ENCODE measurements around the gene C5orf46.
"Not testable (repeated sequence)": the region's sequence is repeated elsewhere in the genome, so short reads cannot be mapped to it uniquely, and the experiment has no call there.

Gene C5orf46

DNA sequence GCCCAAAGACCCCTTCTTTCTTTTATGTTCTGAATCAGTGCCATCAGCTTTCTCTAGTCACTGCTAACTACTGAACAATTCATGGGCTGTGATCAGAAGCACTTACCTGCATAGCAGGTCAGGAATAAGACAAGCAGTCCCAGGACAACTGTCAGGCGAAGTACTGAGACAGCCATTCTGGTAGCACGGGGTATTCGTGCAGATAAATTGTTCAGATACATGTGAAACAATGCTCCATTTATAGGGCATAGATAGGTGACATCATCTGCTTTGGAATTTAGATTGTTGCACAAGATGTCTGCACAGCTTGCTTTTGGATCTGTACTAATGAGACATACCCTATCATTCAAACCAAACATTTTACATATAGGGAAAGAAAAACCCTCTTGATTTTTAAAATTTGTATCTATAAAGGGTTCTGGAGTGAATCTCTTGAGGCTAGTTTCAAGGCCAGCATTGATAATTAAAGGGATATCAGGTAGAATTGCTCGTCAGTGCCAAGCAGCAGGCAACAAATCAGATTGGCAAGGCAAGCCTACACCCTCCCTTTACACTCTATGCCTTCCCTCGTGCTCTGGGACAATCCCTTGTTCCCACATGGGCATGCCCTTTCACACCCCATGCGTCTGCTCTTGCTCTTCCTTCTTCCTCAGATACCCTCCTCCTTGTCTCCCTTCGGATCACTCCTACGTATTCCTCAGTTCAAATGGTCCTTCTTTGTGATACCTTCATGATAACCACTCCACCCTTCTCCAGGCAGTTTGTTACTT lies at the start of gene C5orf46:
C5orf46 (minus strand) TSS at position 213 of the 770 bp plus-strand sequence; CDS start at position 176, 37 bp downstream.
- DNase-seq (ENCODE audit: low read depth): no peak

DNA sequence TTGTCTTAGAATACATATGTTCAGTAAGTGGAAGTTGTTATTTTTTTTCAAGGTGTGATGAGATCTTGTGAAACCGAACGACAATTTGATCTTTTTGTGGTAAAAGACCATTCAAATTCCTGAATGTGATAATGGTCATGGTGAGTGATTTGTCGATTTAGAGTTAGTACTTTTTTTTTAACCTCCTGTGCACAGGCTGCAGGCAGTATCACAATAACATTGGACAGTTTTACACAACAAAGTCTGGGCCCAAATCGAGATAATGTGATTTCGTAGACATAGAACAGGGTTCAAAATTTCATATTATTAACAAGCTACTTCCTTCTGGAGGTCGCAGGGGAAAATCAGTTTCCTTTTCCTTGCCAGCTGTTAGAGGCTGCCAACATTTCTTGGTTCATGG lies 48.6 kb upstream of the C5orf46 start:
- DNase-seq (ENCODE audit: low read depth): no peak

DNA sequence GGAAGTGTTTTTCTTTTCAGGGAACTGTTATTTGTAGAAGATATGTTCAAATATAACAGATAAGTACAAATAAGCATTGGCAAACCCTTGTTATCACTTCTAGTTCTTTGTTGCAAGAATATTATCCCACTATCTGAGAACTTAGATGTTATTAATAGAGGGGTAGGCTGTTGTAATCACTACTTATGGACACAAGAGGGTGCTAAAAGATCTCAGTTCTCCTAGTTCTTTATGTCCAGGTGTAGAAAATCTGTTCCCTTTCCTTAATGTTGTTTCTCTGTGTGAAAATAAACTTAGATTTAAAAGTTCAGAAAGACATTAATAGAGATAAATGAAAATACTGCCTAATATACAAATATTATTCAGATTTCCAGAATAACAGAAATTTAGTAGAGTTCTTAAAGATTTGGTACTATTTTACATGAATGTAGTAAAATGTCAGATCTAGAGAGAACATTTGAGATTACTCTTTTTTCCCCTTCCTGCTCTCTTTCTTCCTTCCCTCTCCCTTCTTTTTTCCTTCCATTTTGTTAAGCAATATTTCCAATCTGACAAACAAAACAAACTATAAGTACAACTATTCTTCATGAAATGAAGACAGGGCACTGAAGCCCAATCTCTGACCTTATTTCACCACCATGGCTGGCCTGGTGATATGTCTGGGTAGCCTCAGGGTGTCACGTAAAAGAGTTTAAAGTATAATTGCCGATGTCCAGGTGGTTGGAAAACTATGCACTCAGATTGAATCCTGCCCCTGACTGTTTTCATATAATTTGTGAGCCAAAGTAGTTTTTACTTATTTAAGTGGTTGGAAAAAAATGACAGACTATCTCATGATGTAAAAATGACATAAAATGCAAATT lies 43.6 kb upstream of the C5orf46 start:
- DNase-seq (ENCODE audit: low read depth): no peak

DNA sequence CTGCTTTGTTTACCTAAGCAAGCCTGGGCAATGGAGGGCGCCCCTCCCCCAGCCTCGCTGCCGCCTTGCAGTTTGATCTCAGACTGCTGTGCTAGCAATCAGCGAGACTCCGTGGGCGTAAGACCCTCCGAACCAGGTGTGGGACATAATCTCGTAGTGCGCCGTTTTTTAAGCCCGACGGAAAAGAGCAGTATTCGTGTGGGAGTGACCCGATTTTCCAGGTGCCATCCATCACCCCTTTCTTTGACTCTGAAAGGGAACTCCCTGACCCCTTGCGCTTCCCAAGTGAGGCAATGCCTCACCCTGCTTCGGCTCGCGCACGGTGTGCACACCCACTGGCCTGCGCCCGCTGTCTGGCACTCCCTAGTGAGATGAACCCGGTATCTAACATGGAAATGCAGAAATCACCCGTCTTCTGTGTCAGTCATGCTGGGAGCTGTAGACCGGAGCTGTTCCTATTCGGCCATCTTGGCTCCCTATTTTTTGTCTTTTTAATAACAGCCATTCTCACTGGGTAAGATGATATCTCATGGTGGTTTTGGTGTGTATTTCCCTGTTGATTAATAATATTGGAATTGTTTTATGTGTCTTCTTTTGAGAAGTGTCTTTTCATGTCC lies 40.4 kb upstream of the C5orf46 start:
- not testable (repeated sequence) for DNase-seq (ENCODE audit: low read depth)

DNA sequence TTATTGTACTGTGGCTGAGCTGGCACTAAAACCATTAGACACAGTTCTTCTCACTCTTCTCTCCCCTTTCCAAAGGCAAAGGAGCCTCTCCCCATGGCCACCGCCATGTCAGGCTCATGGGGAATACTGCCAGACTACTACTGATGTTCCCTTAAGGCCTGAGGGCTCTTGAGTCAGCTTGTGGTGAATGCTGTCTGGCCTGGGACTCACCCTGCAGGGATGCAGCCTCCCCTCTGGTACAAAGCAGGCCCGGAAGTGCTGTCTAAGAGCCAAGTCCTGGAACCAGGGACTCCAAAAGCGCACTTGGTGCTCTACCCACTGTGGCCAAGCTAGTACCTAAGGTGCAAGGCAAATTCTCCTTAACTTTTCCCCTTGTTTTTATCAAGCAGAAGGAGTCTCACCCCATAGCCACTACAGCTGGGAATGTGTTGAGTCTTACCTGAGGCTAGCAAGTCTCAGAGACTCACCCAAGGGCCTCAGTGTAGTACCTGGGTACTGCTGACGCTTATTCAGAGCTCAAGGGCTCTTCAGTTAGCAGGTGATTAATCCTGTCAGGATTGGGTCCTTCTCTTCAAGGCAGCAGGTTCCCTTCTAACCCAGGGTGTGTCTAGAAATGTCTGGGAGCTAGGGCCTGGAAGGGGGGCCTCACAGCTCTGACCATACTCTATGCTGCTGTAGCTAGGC lies 33.2 kb upstream of the C5orf46 start:
- no peak for DNase-seq (ENCODE audit: low read depth)

DNA sequence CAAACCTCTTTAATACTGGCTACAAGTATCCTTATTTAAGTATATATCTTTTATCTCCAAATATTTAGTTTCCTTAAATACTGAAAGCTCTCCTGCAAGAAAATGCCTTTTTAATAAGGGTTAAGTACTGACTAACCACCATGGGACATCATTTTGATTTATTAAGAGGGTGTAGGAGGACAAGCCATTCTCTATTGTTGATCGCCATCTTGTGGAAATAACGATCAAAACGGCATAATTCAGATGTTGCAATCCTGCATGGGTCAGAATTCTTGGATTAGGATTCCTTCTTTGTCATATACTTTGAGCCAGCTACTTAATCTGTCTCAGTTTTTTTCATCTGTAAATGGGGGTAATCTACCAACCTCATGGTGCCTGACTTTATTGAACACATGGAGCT lies 28.7 kb upstream of the C5orf46 start:
- peak; percentile 51 for DNase-seq (ENCODE audit: low read depth)

DNA sequence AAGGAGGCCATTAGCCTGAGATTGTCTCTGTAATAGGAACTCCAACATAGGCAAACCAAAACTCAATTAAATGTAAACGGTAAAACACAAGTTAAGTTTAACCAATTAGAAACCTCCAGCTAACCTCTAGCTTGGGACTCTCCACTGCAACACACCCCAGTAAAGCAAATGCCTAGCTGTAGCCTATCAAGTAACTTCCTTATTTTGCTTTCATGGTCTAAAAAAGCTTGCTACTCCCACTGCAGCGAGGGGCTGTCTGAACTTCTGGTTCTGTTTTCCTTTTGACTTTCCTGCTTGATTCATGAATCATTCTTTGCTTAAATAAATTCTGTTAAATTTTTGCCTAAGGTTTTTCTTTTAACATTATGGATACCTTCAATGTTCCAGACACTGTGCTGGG lies 24.4 kb upstream of the C5orf46 start:
- no peak for DNase-seq (ENCODE audit: low read depth)

DNA sequence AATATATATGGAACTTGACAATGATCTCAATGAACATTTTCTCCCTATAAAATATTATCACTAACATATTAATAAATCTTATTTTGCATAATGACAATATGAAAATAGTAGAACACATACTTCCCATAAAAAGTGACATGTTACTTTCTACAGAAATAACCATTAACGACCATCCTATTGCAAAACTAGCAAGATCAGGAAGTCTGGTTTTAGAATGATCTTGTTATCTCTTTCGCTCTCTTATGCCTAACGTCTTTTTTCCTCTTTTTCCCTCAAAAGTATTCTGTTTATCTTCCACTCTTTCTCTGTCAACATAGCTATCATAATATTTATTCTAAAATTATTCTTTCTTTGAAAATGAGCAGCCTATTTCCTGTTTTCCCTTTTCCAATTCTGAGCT lies 21.6 kb upstream of the C5orf46 start:
- no peak for DNase-seq (ENCODE audit: low read depth)

DNA sequence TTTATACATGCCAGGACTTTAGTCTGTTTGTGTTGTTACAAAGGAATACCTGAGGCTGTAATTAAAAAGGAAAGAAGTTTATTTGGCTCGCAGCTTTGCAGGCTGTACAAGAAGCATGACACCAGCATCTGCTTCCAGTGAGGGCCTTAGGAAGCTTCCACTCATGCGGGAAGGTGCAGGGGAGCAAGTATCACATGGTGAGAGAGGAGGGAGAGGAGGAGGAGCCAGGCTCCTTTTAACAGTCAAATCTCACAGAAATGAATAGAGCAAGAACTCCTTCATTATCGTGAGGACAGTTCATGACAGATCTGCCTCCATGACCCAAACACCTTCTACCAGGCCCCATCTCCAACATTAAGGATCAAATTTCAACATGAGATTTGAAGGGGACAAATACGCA lies 18.7 kb upstream of the C5orf46 start:
- no peak for DNase-seq (ENCODE audit: low read depth)

DNA sequence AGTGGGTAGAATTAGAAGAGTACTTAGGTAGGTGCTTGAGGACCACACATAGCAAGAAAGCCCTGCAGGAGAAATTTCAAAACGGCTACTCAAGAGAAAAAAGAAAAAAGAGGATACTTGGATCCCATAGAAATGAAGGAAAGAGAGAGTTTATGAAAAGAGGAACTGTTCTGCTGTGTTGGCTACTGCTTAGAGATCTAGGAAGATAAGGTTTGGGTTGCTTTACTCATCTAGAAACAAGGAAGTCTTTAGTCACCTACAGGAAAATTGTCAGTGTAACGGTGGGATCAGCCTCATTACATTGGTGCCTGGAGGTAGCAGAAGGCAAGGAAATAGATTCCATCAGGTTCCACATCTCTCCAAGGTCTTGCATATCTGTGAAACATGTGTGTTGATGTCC lies 14.8 kb upstream of the C5orf46 start:
- no peak for DNase-seq (ENCODE audit: low read depth)

DNA sequence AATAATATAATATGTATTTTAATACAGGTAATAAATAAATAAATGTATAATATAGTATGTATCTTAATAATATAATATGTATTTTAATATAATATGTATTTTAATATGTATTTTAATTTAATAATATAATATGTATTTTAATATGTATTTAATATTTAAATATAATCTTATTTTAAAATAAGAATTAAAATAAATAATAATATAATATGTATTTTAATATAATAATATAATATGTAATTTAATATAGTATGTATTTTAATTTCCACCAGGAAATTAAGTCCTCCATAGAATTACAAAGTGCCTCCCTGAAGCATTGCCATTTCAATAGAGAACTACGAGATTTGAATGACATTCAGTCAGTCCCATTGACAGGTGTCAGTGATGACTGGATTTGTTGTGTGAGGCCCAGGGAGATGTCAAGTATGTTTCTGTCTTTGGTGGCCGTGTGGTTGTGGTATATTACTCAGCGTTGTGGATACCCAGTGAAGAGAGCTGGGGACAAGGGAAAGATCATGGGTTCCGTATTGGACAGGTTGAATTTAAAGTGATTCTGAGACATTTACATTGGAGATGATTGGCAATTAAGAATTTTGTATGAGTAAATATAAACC lies 14.2 kb upstream of the C5orf46 start:
- DNase-seq (ENCODE audit: low read depth): no peak

DNA sequence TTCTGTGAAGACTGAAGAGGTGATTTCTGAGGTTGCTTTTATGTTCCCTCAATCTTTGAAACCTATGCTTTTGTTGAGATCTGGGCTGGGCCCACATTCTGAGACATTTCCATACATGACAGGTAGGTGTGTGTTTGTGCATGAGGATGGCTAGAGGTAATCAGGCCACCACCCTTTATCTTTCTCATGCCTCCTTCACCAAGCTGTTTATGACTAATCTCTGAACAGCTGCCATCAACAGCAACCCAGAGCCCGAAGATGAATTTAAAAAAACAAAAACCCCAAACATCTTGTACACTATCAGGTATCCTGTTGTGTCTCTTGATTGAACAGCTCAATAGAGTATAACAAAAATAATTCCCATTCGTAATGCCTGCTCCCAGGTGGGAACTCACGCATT lies 12.6 kb upstream of the C5orf46 start:
- DNase-seq (ENCODE audit: low read depth): no peak

DNA sequence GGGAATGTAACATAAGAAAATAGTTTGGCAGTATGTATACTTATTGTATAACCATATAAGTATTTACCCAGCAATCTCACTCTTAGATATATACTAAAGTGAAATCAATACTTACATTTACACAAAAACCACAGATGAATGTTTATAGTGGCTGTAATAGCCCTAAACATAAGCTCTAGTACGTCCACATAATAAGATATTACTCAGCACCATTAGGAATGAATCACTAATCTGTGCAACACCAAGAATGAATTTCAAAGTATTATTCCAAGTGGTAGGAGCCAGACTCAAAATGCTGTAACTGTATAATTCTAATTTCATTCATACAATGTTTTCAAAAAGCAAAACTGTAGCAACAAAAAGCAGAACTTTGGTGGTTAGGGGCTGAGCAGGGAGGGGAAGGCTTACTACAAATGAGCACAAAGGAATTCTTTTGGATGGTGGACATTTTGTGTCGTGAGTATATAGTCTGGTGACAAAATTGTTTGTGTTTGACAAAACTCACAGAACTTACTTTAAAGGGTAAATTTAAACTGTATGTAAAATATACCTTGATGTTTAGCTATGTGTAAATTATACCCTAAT lies 11.9 kb upstream of the C5orf46 start:
- no peak for DNase-seq (ENCODE audit: low read depth)

DNA sequence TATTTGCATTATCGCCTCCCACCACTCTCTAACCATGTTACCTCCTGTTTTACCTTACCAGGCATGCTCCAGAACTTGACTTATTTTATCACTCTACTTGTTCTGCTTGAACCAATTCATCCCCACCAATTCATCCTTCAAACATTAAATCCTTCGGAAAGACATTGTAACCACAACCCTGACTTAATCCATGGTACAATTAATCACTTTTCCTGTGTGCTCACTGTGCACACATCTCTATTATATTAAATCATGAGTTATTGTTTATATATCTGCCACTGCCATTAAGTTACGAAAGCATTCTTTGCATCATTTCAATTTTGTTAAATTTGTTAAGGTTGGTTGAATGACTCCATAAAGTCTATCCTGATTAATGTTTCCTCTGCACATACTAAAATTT lies 7.4 kb upstream of the C5orf46 start:
- DNase-seq (ENCODE audit: low read depth): no peak

DNA sequence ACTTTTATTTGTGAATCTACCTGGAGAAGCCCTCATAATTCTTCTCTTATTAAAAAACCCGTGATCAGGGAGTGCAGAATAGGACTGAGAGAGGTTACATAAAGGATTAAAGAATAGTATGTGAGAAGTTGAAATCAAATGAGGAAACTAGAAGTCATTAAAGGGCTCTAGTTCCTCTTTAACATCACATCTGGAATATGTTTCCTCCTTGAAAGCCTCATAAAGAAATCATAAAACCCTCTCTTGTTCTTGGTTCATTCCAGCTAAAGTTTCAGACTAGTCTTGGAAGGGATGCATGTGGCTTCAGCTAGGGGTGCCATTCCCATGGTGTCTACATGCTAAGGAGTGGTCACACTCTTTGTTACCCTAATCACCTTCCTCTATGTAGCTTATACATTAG lies 5.7 kb upstream of the C5orf46 start:
- no peak for DNase-seq (ENCODE audit: low read depth)

DNA sequence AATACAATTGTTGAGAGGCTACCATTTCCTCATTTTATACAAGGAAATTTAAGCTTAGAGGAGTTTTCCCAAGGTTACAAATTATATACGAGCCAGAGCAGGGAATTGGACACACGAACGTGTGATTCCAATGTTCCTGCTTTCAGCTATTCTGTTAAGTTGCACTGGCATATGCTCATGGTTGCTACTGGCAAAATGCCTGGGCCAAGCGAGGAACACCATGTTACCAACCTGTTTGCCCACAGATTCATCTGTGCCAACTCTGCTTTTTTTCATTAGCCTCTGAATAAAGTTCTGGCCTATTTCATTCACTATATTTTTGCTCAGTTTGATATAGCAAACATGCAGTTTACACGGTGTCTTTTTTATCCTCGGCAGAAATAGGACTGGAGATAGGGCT lies 5.1 kb upstream of the C5orf46 start:
- no peak for DNase-seq (ENCODE audit: low read depth)

DNA sequence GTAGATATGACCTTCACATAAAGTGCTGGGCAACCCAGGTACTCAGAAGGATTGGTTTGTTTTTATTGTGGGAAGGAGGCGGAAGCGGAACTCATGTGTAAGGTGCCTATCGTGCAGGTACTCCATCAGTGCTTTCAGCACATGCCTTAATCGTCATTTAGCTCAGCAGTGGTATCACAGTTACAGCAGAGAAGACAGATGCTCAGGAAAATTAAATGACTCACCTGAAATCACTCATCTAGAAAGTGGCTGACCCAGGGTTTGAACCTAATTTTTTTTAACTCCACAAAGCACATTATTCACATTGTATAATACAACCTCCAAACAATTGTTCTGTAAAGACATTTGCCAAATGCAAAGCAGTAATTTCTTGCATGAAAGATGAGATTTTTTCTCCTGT lies 2.2 kb downstream of the C5orf46 start:
- DNase-seq (ENCODE audit: low read depth): no peak

DNA sequence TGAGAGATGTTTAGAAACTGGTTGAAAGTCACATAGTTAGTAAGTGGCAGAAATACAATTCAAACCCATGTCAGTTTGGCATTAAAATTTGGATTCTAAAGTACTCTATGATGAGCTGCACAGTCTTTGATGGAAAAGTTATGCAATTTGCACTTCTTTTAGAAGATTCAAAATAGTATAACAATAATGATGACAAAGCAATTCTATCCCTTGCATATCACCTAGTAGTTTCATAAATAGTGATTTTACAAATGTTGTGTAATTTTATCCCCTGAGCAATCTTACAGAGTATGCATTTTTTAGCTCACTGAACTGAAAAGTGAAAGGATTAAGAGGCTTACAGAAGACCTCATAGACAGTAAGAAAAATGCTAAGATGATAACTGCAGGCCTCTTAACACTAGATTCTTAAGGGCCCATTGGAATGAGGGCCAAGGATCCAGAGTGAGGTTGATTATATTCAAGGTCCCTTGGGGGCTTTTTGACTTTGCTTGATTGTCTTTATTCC lies 3.7 kb downstream of the C5orf46 start:
- DNase-seq (ENCODE audit: low read depth): no peak

DNA sequence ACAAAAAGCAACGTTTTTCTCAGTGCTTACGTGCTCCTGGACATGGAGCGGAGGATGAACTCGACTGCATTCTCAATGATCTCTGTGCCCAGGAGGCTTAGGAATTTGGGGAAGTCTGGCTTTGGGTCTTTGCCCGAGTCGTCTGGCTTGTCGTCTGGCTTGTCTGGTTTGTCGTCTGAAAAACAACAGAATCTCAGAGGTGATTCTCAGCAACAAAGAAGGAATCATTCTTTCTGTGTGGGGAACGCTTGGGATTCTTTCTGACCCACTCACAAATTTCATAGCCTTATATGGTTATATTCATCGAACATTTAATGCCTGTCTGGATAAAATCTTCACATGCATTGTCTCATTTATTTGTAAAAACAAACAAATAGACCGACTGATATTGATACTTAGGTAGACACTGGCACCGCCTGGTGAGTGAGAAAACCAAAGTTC lies 4.7 kb downstream of the C5orf46 start:
- DNase-seq (ENCODE audit: low read depth): no peak

DNA sequence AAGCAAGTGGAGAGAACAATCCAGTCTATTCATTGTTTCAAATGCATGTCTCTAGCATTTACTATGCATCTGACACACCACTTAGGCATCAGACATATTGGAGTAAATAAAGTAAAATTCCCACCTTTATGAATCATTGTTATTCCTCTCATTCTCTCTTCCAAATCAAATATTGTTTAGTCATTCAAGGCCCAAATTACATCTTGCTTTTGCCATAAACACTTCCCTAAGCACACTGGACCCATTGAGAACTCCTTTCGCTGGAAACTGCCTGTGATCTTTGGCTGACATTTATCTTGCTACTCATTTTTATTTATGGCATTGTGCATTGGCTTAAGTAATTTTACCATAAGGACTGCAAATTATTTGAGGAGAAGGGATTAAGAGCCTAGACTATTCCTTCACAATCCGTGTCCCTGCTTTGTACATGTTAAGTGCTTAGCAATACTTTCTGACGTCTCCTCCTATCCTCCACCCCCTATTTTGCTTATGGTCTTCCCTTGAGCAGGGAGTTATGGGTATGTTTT lies 7.4 kb downstream of the C5orf46 start:
- no peak for DNase-seq (ENCODE audit: low read depth)

DNA sequence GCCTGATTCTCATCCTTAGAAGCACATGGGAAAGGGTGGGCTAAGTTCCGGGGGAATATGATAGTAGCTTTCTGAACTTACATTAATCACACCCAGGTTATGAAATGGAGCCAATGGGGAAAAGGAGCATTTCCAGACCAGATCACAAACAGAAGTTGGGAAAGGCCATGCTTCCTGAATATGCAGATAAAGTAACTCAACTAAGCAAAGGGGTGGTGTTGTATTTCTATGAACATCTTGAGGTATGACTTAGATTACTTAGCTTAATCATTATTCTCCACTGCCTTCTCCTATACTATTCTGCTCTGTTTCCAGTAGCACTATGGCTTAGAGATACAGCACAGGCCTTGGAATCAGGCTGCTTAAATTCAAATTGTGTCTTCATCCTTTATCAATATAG lies 10.5 kb downstream of the C5orf46 start:
- no peak for DNase-seq (ENCODE audit: low read depth)

Measured in non-pigmented ciliary epithelial cell (primary cell).